C4-2B (cell line): ENCODE data around the gene GRID1.

Experiments
- CTCF ChIP-seq: fragments of 450-650 bp; conservative IDR thresholded peaks from 2 replicates; pipeline ENCODE4 v1.5.1; 2017; ENCODE audit warnings: mild to moderate bottlenecking
- ZFX ChIP-seq: fragments of 450-650 bp; IDR thresholded peaks from 2 replicates; pipeline ENCODE4 v1.6.1; 2017

GRCh38 chr10:86107131-86107530 is 259.5 kb downstream of the GRID1 start:
- TF ChIP-seq CTCF: no peak
- no peak for TF ChIP-seq ZFX
